Omental fat pad (tissue), 4 donors: ENCODE data around the gene TNFRSF19. TPM values are rescaled to one million over a fixed set of nuclear protein-coding genes. Genes with fewer than 3 reads are reported as not detected.
A peak's percentile ranks its signal among the peaks of the same experiment; 100 is the strongest.

Source experiments
- ATAC-seq: fragments of 150-250 bp; one replicate; pipeline ENCODE4 v1.9.1; 2016; ENCODE audit warnings: mild to moderate bottlenecking, moderate library complexity; ENCODE audit not compliant: low FRiP score
- DNase-seq: peaks from one replicate; pipeline ENCODE4 v3.0.0-alpha.2; 2019; ENCODE audit warnings: low spot score
- CTCF ChIP-seq, 3 donors: fragments of 450-650 bp; IDR thresholded peaks; one replicate each; pipeline ENCODE4 v1.5.1; 2016 to 2017; ENCODE audit warnings: antibody characterized with exemption in 3 of 3, mild to moderate bottlenecking in 3 of 3, moderate library complexity in 2 of 3
- total RNA-seq, 4 donors: library from RNA; depleted of rRNA; stranded (reverse); fragments of >200 nt; gene quantifications; one replicate each; pipeline ENCODE4 v1.1.0, GENCODE V29; 2016

TNFRSF19 gene
- total RNA-seq, 4 donors from 2014 or later, result 1.3 to 6.5 (median 2.8) TPM

DNA sequence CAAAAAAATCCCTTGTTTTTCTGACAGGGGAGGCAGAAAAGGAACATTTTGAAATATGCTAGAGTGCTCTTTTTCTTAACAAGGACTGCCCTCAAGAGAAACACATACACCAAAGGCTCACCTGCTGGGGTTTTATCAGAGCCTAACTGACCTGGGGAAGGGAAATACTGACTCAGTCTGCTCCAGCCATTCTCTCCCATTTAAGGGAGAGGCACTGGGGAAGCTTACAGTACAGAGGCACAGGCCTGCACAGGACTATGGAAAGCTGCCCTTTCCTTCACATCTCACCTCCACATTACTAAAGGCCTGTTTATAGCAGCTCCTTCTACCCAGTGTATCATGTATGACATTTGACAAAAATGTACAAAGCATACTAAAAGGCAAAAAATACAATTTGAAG, 30.3 kb downstream of the TNFRSF19 start:
- no peak for TF ChIP-seq CTCF (IDR thresholded peaks at IDR 0.05)
- ATAC-seq, result no peak

DNA sequence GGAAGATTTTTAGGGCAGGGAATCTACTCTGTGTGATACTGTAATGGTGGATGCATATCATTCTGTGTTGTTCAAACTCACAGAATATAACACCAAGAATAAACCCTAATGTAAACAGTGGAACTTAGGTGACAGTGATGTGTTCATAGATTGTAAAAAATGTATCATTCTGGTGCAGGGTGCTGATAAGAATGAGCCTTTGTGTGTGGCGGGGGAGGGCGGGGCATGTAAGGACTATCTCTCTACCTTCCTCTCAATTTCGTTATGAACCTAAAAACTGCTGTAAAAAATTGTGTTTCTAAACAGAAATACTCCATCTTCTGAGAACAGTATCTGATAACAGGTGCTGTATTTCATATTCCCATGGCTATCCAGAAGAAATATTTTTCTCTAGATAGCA, 35.6 kb downstream of the TNFRSF19 start:
- ATAC-seq (no peak), DNase-seq (no peak)
- no peak for TF ChIP-seq CTCF (IDR thresholded peaks at IDR 0.05)

More for the DNA sequence above, 30.3 kb downstream of the TNFRSF19 start:
- no peak for DNase-seq

GRCh38 chr13:23608138-23608537, 37.9 kb downstream of the TNFRSF19 start:
- ATAC-seq (no peak), DNase-seq (no peak)
- no peak for TF ChIP-seq CTCF (IDR thresholded peaks at IDR 0.05)

- ATAC-seq, result peak; percentile 56
- DNase-seq, result no peak
- TF ChIP-seq CTCF (IDR thresholded peaks at IDR 0.05), result no peak
Observed at GRCh38 chr13:23608701-23609413, 38.6 kb downstream of the TNFRSF19 start.

DNA sequence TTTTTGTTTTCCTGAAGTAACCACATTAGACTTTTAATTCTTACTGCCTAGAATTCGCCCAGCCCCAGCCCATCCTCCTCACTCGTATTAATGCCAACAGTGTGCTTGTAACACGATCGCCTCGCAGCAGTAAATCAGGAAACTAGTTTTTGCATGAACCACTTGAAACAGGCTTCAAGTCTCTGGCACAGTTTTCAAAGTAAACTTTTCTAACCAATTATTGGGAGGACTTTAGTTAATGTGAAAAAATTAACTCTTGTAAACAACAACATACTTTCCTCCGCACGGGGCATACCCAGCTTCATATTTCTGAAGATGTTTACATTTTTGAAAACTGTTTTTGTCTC, 39.2 kb downstream of the TNFRSF19 start:
- ATAC-seq, result no peak
- DNase-seq, result no peak
- no peak for TF ChIP-seq CTCF (IDR thresholded peaks at IDR 0.05)

- DNase-seq (no peak), ATAC-seq (no peak)
- TF ChIP-seq CTCF (IDR thresholded peaks at IDR 0.05), result no peak
Observed at GRCh38 chr13:23609874-23610576, 39.8 kb downstream of the TNFRSF19 start.
